Measurements from ENCODE around the gene BSN. TPM values are rescaled to one million over a fixed set of nuclear protein-coding genes. Genes with fewer than 3 reads are reported as not detected.

The BSN gene
- total RNA-seq, 2 experiments from 2014 or later: 0.09 TPM

GRCh38 chr3:49666592-49666991, 112.3 kb downstream of the BSN start:
- Mint-ChIP-seq H3K4me1 (ENCODE audit: low read depth) (peaks cover 2% of the 10 kb centered on the region), H3K36me3 (ENCODE audit: low read depth) (no peaks in the 10 kb centered on the region), H3K4me3 (no peak overlapping the region), H3K9me3 (no peaks in the 10 kb centered on the region), H3K27me3 (no peaks in the 10 kb centered on the region), H3K27ac (no peak overlapping the region)
- intact Hi-C loops (cut with micrococcal nuclease): no loop called here
- POLR2A ChIA-PET: no interaction called here
- ATAC-seq (no peak), DNase-seq (no peak)
- TF ChIP-seq CTCF (IDR thresholded peaks at IDR 0.05): no peak
- CTCF ChIA-PET: interaction anchor here (5.8 kb wide), 1 partner anchor 127 kb away, joined by 43 read pairs; no protein-coding TSS in a partner anchor

- no peak for ATAC-seq
Observed at GRCh38 chr3:49667701-49668413, 113.6 kb downstream of the BSN start.

GRCh38 chr3:49668414-49668797, 114.1 kb downstream of the BSN start:
- ATAC-seq: no peak
- H3K9me3 Mint-ChIP-seq: no peaks in the 10 kb centered on the region
- no peaks in the 10 kb centered on the region for H3K27me3 Mint-ChIP-seq
- H3K4me1 Mint-ChIP-seq (ENCODE audit: low read depth): peaks cover 12% of the 10 kb centered on the region
- no peak overlapping the region for H3K4me3 Mint-ChIP-seq
- DNase-seq: no peak
- intact Hi-C loops (cut with micrococcal nuclease): no loop called here
- ChIA-PET POLR2A (no interaction called here), CTCF (interaction anchor here (1.4 to 2.0 kb wide), 2 partner anchors 129 to 131 kb away, joined by 8 to 25 read pairs; no protein-coding TSS in a partner anchor)
- peaks cover 2% of the 10 kb centered on the region for H3K36me3 Mint-ChIP-seq (ENCODE audit: low read depth)
- no peak for TF ChIP-seq CTCF (IDR thresholded peaks at IDR 0.05)
- no peak overlapping the region for H3K27ac Mint-ChIP-seq

More at GRCh38 chr3:49667701-49668413, 113.6 kb downstream of the BSN start:
- Mint-ChIP-seq H3K9me3 (no peaks in the 10 kb centered on the region), H3K36me3 (ENCODE audit: low read depth) (no peaks in the 10 kb centered on the region), H3K4me1 (ENCODE audit: low read depth) (peaks cover 9% of the 10 kb centered on the region), H3K27ac (no peak overlapping the region), H3K4me3 (no peak overlapping the region), H3K27me3 (no peaks in the 10 kb centered on the region)
- no peak for DNase-seq
- TF ChIP-seq CTCF (IDR thresholded peaks at IDR 0.05): no peak
- intact Hi-C loops (cut with micrococcal nuclease): no loop called here
- CTCF ChIA-PET: no interaction called here
- POLR2A ChIA-PET: no interaction called here

- H3K27me3 Mint-ChIP-seq: no peaks in the 10 kb centered on the region
- H3K4me3 Mint-ChIP-seq: no peak overlapping the region
- no peak overlapping the region for H3K27ac Mint-ChIP-seq
- CTCF ChIA-PET: interaction anchor here (0.9 to 2.0 kb wide), 3 partner anchors 102 to 131 kb away, joined by 4 to 25 read pairs (median 8); no protein-coding TSS in a partner anchor
- DNase-seq (no peak), ATAC-seq (no peak)
- no peak for TF ChIP-seq CTCF (IDR thresholded peaks at IDR 0.05)
- peaks cover 14% of the 10 kb centered on the region for H3K4me1 Mint-ChIP-seq (ENCODE audit: low read depth)
- intact Hi-C loops (cut with micrococcal nuclease): no loop called here
- H3K9me3 Mint-ChIP-seq: no peaks in the 10 kb centered on the region
- POLR2A ChIA-PET: no interaction called here
- H3K36me3 Mint-ChIP-seq (ENCODE audit: low read depth): peaks cover 2% of the 10 kb centered on the region
Observed at GRCh38 chr3:49668861-49669260, 114.6 kb downstream of the BSN start.

- no peak for TF ChIP-seq CTCF (IDR thresholded peaks at IDR 0.05)
- ATAC-seq (no peak), DNase-seq (no peak)
- no peak overlapping the region for H3K4me3 Mint-ChIP-seq
- intact Hi-C loops (cut with micrococcal nuclease): no loop called here
- H3K4me1 Mint-ChIP-seq (ENCODE audit: low read depth): peaks cover 14% of the 10 kb centered on the region
- POLR2A ChIA-PET: no interaction called here
- no peak overlapping the region for H3K27ac Mint-ChIP-seq
- no peaks in the 10 kb centered on the region for H3K9me3 Mint-ChIP-seq
- CTCF ChIA-PET: interaction anchor here (0.9 to 2.0 kb wide), 3 partner anchors 102 to 131 kb away, joined by 4 to 25 read pairs (median 8); no protein-coding TSS in a partner anchor
- no peaks in the 10 kb centered on the region for H3K27me3 Mint-ChIP-seq
- H3K36me3 Mint-ChIP-seq (ENCODE audit: low read depth): peaks cover 2% of the 10 kb centered on the region
Observed at GRCh38 chr3:49669352-49669751, 115.1 kb downstream of the BSN start.

Data from activated CD8-positive, alpha-beta T cell treated with anti-CD3 and anti-CD28 coated beads for 36 hours (primary cell).